CD4-positive, alpha-beta memory T cell (primary cell): ENCODE data around the gene PTPRD. TPM values are rescaled to one million over a fixed set of nuclear protein-coding genes. Genes with fewer than 3 reads are reported as not detected.

Experiments
- CTCF ChIA-PET: fragments of 350-600 bp; sonication (Branson Sonifier 250); formaldehyde crosslinking; loops from one replicate; lab custom pipeline; 2021; ENCODE audit warnings: inconsistent platforms; ENCODE audit not compliant: partially characterized antibody; lab: Charles Lee
- POLR2A ChIA-PET: fragments of 350-600 bp; sonication (Branson Sonifier 250); formaldehyde crosslinking; loops from one replicate; lab custom pipeline; 2021; ENCODE audit not compliant: partially characterized antibody; lab: Charles Lee
- DNase-seq, 5 donors: peaks; one replicate each; pipeline versions ENCODE4 v3.0.0 to v3.0.0-alpha.2; 2020 to 2022; ENCODE audit warnings: mixed read lengths in 1 of 5
- H3K27ac ChIP-seq: one replicate; pipeline ENCODE4 v1.7.0; 2013; ENCODE audit warnings: low read depth, low read length
- H3K27me3 ChIP-seq: 2 replicates; pipeline ENCODE4 v1.7.0; 2013; ENCODE audit warnings: mild to moderate bottlenecking, low read length, moderate library complexity; ENCODE audit not compliant: insufficient read depth
- H3K36me3 ChIP-seq: 2 replicates; pipeline ENCODE4 v1.7.0; 2013; ENCODE audit warnings: mild to moderate bottlenecking, low read length, moderate library complexity; ENCODE audit not compliant: insufficient read depth
- H3K4me1 ChIP-seq: 2 replicates; pipeline ENCODE4 v1.7.0; 2013; ENCODE audit warnings: mild to moderate bottlenecking, low read length, moderate library complexity; ENCODE audit not compliant: insufficient read depth
- H3K4me3 ChIP-seq, 2 donors: one replicate each; pipeline ENCODE4 v1.7.0; 2013; ENCODE audit warnings: low read length in 2 of 2, mild to moderate bottlenecking in 1 of 2
- H3K9me3 ChIP-seq, 2 donors: one replicate each; pipeline ENCODE4 v1.7.0; 2013; ENCODE audit warnings: low read length in 2 of 2, control low read depth in 1 of 2; ENCODE audit not compliant: control insufficient read depth in 1 of 2
- H3K27ac Mint-ChIP-seq, 7 donors: one replicate each; pipeline ENCODE4 v1.8.0; 2020 to 2021; ENCODE audit warnings: mixed read lengths in 7 of 7, mild to moderate bottlenecking in 6 of 7, inconsistent platforms in 3 of 7, moderate library complexity in 3 of 7
- H3K27me3 Mint-ChIP-seq, 2 donors: one replicate each; pipeline ENCODE4 v1.8.0; 2020 to 2021; ENCODE audit warnings: mixed read lengths in 2 of 2
- H3K36me3 Mint-ChIP-seq, 2 donors: one replicate each; pipeline ENCODE4 v1.8.0; 2020 to 2021; ENCODE audit warnings: mixed read lengths in 2 of 2, inconsistent platforms in 1 of 2, mild to moderate bottlenecking in 1 of 2
- H3K4me1 Mint-ChIP-seq, 4 donors: one replicate each; pipeline ENCODE4 v1.8.0; 2020 to 2021; ENCODE audit warnings: mixed read lengths in 4 of 4, mild to moderate bottlenecking in 1 of 4
- H3K4me3 Mint-ChIP-seq, 8 donors: one replicate each; pipeline ENCODE4 v1.8.0; 2020 to 2021; ENCODE audit warnings: mixed read lengths in 8 of 8, mild to moderate bottlenecking in 7 of 8, moderate library complexity in 6 of 8, inconsistent platforms in 3 of 8
- H3K9me3 Mint-ChIP-seq, 8 donors: one replicate each; pipeline ENCODE4 v1.8.0; 2020 to 2021; ENCODE audit warnings: mixed read lengths in 8 of 8, mild to moderate bottlenecking in 5 of 8, inconsistent platforms in 3 of 8, moderate library complexity in 1 of 8
- intact Hi-C: fragments of 100-400 bp; cut with micrococcal nuclease; formaldehyde crosslinking; loops from one replicate; pipeline ENCODE4 v1.15.1; 2023
- polyA plus RNA-seq, 2 donors: library from polyadenylated mRNA; unstranded; fragments of 300-500 nt; fragmentation: Illumina TruSeq; gene quantifications; one replicate each; pipeline ENCODE4 v1.2.3, GENCODE V29; 2021
- total RNA-seq, 2 experiments: library from RNA; stranded (reverse); gene quantifications; one replicate each; pipeline ENCODE4 v1.2.3, GENCODE V29; 2021

Gene PTPRD
- total and polyA plus RNA-seq, 4 experiments from 2014 or later, result not detected

GRCh38 chr9:8822667-8823025 is 1790.2 kb downstream of the PTPRD start:
- no peaks in the 10 kb centered on the region for H3K36me3 Mint-ChIP-seq
- intact Hi-C loops, result no loop called here
- H3K9me3 Mint-ChIP-seq, result peaks cover 0 to 3% (median 0%) of the 10 kb centered on the region in 8 donors
- Histone ChIP-seq H3K4me3 (no peak overlapping the region), H3K9me3 (no peaks in the 10 kb centered on the region), H3K27me3 (no peaks in the 10 kb centered on the region), H3K4me1 (no peaks in the 10 kb centered on the region), H3K36me3 (no peaks in the 10 kb centered on the region), H3K27ac (no peak overlapping the region)
- DNase-seq, result no peak
- H3K4me3 Mint-ChIP-seq, result no peak overlapping the region
- H3K27me3 Mint-ChIP-seq, result peaks cover 0 to 2% of the 10 kb centered on the region in 2 donors
- ChIA-PET CTCF (no interaction called here), POLR2A (no interaction called here)
- peaks cover 0 to 5% (median 2%) of the 10 kb centered on the region in 4 donors for H3K4me1 Mint-ChIP-seq
- no peak overlapping the region for H3K27ac Mint-ChIP-seq

GRCh38 chr9:8821910-8822666 is 1790.7 kb downstream of the PTPRD start:
- ChIA-PET POLR2A (no interaction called here), CTCF (no interaction called here)
- Histone ChIP-seq H3K9me3 (no peaks in the 10 kb centered on the region), H3K4me1 (no peaks in the 10 kb centered on the region), H3K4me3 (no peak overlapping the region), H3K36me3 (no peaks in the 10 kb centered on the region), H3K27ac (no peak overlapping the region), H3K27me3 (no peaks in the 10 kb centered on the region)
- no peak for DNase-seq
- H3K4me1 Mint-ChIP-seq, result peaks cover 0 to 5% (median 2%) of the 10 kb centered on the region in 4 donors
- peaks cover 0 to 2% of the 10 kb centered on the region in 2 donors for H3K27me3 Mint-ChIP-seq
- intact Hi-C loops, result no loop called here
- H3K9me3 Mint-ChIP-seq, result peaks cover 0 to 3% (median 0%) of the 10 kb centered on the region in 8 donors
- H3K27ac Mint-ChIP-seq, result no peak overlapping the region
- H3K4me3 Mint-ChIP-seq, result peak overlapping the region in 4 of 8 donors; percentile 5 to 31 (median 21)
- H3K36me3 Mint-ChIP-seq, result no peaks in the 10 kb centered on the region

- Histone ChIP-seq H3K27ac (no peak overlapping the region), H3K27me3 (no peaks in the 10 kb centered on the region), H3K9me3 (no peaks in the 10 kb centered on the region), H3K36me3 (no peaks in the 10 kb centered on the region), H3K4me1 (no peaks in the 10 kb centered on the region), H3K4me3 (no peak overlapping the region)
- DNase-seq, result no peak
- Mint-ChIP-seq H3K4me3 (no peak overlapping the region), H3K27ac (no peak overlapping the region), H3K27me3 (no peaks in the 10 kb centered on the region), H3K4me1 (peaks cover 0 to 4% (median under 1%) of the 10 kb centered on the region in 4 donors), H3K36me3 (no peaks in the 10 kb centered on the region), H3K9me3 (peaks cover 0 to 2% (median 0%) of the 10 kb centered on the region in 8 donors)
- ChIA-PET CTCF (no interaction called here), POLR2A (no interaction called here)
- intact Hi-C loops, result no loop called here
Observed at GRCh38 chr9:8817335-8817734, 1795.5 kb downstream of the PTPRD start.

- Histone ChIP-seq H3K27ac (no peak overlapping the region), H3K4me1 (no peaks in the 10 kb centered on the region), H3K36me3 (no peaks in the 10 kb centered on the region), H3K27me3 (no peaks in the 10 kb centered on the region), H3K9me3 (no peaks in the 10 kb centered on the region), H3K4me3 (no peak overlapping the region)
- ChIA-PET POLR2A (no interaction called here), CTCF (no interaction called here)
- no peaks in the 10 kb centered on the region for H3K27me3 Mint-ChIP-seq
- no peaks in the 10 kb centered on the region for H3K36me3 Mint-ChIP-seq
- DNase-seq, result no peak
- H3K9me3 Mint-ChIP-seq, result peaks cover 0 to 2% (median 0%) of the 10 kb centered on the region in 8 donors
- H3K4me1 Mint-ChIP-seq, result no peaks in the 10 kb centered on the region
- H3K4me3 Mint-ChIP-seq, result no peak overlapping the region
- intact Hi-C loops, result no loop called here
- no peak overlapping the region for H3K27ac Mint-ChIP-seq
Observed at GRCh38 chr9:8816361-8816760, 1796.4 kb downstream of the PTPRD start.

GRCh38 chr9:8815931-8816330 is 1796.9 kb downstream of the PTPRD start:
- Histone ChIP-seq H3K9me3 (no peaks in the 10 kb centered on the region), H3K36me3 (no peaks in the 10 kb centered on the region), H3K4me1 (no peaks in the 10 kb centered on the region), H3K27me3 (no peaks in the 10 kb centered on the region), H3K27ac (no peak overlapping the region), H3K4me3 (no peak overlapping the region)
- no peak overlapping the region for H3K4me3 Mint-ChIP-seq
- intact Hi-C loops, result no loop called here
- ChIA-PET CTCF (no interaction called here), POLR2A (no interaction called here)
- H3K36me3 Mint-ChIP-seq, result no peaks in the 10 kb centered on the region
- H3K27ac Mint-ChIP-seq, result no peak overlapping the region
- no peaks in the 10 kb centered on the region for H3K4me1 Mint-ChIP-seq
- H3K9me3 Mint-ChIP-seq, result no peaks in the 10 kb centered on the region
- no peak for DNase-seq
- no peaks in the 10 kb centered on the region for H3K27me3 Mint-ChIP-seq

GRCh38 chr9:8815219-8815618 is 1797.6 kb downstream of the PTPRD start:
- no peak overlapping the region for H3K27ac Mint-ChIP-seq
- peaks cover 0 to 1% (median 0%) of the 10 kb centered on the region in 8 donors for H3K9me3 Mint-ChIP-seq
- intact Hi-C loops, result no loop called here
- CTCF ChIA-PET, result no interaction called here
- no peak overlapping the region for H3K4me3 Mint-ChIP-seq
- Histone ChIP-seq H3K9me3 (no peaks in the 10 kb centered on the region), H3K27me3 (no peaks in the 10 kb centered on the region), H3K36me3 (no peaks in the 10 kb centered on the region), H3K27ac (no peak overlapping the region), H3K4me1 (no peaks in the 10 kb centered on the region), H3K4me3 (no peak overlapping the region)
- no peaks in the 10 kb centered on the region for H3K27me3 Mint-ChIP-seq
- no peaks in the 10 kb centered on the region for H3K4me1 Mint-ChIP-seq
- no peaks in the 10 kb centered on the region for H3K36me3 Mint-ChIP-seq
- POLR2A ChIA-PET, result no interaction called here
- no peak for DNase-seq

GRCh38 chr9:8812888-8813287 is 1799.9 kb downstream of the PTPRD start:
- H3K4me1 ChIP-seq, result no peaks in the 10 kb centered on the region
- no peaks in the 10 kb centered on the region for H3K27me3 ChIP-seq
- DNase-seq, result no peak
- intact Hi-C loops, result no loop called here
- Mint-ChIP-seq H3K36me3 (no peaks in the 10 kb centered on the region), H3K4me3 (no peak overlapping the region), H3K4me1 (no peaks in the 10 kb centered on the region), H3K27me3 (peaks cover 0 to 3% of the 10 kb centered on the region in 2 donors), H3K9me3 (peaks cover 0 to 2% (median 0%) of the 10 kb centered on the region in 8 donors), H3K27ac (no peak overlapping the region)
- no peaks in the 10 kb centered on the region for H3K36me3 ChIP-seq
- ChIA-PET POLR2A (no interaction called here), CTCF (no interaction called here)
- H3K4me3 ChIP-seq, result no peak overlapping the region
- no peak overlapping the region for H3K27ac ChIP-seq
- no peaks in the 10 kb centered on the region for H3K9me3 ChIP-seq
